Hepatic stellate cell (primary cell): ENCODE data around the gene CAMK1G.
A peak's percentile ranks its signal among the peaks of the same experiment; 100 is the strongest.

Experiments used
- DNase-seq: peaks from one replicate; pipeline ENCODE4 v3.0.0; 2011; ENCODE audit warnings: low spot score

Gene CAMK1G

DNA sequence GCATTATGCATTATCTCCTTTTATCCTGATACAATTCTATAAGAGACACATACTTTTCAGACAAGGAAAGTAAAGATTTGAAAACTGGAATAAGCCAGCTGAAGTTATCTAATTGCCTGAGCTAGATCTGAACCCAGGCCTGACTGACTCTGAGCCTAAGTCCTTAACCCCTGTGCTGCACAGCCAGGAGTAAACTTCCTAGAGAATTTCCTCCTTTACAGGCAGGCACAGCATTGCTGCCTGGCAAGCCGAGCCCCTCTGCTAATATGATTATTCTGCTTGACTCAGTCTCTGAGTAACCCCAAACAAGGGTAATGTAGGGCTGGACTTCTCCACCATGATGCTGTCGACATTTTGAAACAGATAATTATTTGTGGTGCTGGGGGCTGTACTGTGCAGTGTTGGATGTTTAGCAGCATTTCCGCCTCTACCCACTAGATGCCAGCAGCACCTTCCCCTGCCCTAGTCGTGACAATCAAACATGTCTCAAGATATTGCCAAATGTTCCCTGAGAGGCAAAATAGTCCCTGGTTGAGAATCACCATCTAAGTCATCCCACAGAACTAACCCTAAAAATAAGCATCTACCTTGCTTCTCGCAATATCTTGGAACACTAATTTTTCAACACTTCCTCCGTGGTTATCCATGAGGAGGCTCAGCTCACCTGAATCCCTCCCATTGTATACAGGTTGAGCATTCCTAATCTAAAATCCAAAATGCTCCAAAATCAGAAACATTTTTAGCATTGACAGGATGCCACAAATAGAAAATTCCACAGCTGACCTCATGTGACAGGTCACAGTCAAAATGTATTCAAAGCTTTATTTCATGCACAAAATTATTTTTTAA, 18.5 kb downstream of the CAMK1G start:
- peak; percentile 56 for DNase-seq

DNA sequence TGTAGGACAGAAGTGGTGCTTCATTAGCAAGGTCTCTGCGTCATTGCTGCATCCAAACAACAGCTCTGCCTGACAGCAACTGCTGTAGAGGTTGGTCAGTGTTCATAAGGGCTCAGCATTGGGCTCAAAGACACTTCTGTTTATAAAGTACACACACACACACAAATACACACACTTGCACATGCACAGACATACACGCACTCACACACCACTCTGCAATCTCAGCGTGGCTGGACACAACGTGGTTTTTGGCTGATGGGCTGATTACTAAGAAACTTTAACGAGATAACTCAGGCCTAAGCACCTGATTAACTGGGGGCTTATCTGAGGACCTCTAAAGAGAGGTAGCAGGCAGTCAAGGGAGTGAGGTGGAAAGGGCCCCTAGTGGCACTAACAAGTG, 20.4 kb downstream of the CAMK1G start:
- DNase-seq = no peak

DNA sequence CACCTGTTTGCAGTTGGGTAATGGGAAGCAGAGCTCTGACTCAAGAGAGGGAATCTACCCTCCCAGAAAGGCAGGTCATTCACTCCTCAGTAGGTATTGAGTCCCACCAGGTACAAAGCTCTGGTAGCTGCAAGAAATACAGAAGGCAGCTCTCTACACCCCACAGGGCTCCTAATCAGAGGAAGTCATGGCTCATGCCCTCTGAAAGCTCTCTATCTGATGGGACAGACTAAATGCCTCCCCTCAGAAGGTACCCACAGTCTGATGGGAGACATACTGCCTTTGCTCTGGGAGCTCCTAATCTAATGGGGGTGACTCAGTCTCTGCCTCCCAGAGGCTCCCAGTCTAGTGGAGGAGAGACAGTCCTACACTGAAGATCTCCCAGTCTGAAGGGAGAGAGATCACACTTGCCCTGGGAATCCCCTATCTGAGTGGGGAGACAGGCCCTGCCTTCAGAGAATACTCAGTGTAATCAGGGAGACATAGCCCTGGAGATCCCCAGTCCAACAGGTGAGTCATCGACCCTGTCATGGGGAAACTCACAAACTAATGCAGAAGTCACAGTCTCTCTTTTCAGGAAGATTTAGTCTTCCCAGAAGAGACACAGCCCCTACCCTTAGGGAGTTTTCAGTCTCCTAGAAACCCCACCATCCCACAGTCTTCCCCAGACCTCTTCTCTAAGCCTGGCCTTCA, 23.7 kb downstream of the CAMK1G start:
- DNase-seq = no peak

DNA sequence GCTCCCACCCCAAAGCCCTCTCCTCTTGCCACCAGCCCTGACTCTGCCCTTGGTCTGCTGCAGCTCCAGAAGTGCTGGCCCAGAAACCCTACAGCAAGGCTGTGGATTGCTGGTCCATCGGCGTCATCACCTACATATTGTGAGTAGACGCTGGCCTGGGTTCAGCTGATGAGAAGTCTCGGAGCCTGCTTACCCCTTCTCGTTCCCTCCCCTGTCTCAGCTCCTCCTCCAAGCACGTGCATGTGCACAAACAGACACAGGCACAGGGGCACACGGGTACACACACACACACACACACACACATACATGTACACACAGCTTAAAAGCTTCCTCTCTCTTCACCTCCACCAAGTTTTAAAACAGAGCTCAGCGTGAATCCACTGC, 24.3 kb downstream of the CAMK1G start:
- DNase-seq = no peak

DNA sequence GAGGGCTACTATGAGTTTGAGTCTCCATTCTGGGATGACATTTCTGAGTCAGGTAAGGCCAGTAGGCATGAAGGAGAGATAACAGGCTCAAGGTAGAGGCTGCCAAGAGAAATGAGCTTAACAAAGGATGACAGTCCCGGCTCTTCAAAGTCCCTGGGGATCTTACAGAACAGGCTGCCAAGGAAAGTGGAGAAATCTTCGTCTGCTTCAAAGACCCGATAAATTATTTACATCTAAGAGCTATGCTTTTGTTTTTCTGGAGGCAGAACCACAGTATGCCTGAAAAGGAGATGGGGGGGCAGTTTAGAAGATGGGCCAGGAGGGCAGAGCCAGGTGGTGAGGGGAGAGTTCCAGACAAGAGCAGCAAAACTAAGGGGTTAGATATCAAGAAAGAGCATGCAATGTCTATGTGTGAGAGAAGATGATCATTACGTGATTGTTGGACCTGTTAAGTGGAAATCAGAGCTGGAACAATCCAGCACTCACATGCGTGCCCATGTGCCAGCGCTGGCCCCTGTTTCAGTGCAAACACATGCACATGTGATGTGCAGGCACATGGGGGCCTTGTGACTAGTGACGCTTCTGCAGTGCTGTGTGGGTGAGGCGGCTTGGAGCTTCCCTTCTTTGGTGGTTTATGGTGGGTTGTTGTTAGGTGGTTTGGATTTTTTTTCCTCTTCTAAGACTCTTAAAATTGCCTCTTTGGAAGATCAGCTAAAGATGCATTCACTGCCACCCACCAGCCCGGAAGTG, 25.7 kb downstream of the CAMK1G start:
- DNase-seq = no peak

DNA sequence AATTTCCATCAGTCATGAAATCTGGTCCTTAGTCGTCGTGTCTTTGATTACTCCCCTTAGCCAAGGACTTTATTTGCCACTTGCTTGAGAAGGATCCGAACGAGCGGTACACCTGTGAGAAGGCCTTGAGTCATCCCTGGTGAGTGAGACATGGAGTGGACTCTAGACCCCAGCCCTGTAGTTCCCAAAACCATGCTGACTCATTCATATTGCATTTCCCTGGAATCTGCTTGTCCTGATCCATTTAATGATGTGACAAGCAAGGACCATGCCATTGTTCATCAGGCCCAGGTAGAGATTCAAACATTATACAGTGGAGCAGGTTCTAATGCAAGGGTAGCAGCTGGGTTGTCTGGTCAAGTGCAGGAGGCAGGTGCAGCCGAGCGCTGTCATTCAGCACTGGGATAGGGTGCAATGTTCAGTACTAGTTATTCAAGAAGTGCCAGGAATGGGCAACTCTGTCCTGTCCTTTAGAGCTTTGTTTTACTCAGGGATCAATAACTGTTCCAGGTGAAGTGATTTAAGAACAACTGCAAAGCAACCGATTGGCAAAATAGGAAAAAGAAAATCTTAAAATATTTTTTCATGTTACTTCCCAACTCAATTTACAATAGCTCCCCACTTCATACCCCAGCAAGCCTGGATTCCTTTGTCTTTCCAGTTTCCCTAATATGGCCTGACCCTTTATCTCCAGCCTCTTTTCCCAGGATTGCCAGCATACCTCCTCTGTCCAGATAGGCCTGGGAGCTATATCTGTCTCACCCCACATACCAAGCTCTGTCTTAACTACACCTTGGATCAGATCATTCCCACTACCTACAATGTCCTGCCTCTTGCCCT, 26.5 kb downstream of the CAMK1G start:
- DNase-seq = no peak

DNA sequence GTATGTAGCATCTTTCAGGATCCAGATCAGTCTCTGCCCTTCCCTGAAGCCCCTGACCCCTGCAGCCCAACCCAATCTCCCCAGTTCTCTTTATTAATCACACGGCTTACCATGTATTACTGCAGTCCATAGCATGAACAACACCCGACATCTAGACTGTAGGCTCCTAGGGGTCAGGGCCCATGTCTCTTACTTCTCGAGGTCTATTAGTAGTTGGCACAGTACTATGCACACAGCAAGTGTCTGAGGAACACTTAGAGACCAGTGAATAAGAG, 27.1 kb downstream of the CAMK1G start:
- DNase-seq = no peak

DNA sequence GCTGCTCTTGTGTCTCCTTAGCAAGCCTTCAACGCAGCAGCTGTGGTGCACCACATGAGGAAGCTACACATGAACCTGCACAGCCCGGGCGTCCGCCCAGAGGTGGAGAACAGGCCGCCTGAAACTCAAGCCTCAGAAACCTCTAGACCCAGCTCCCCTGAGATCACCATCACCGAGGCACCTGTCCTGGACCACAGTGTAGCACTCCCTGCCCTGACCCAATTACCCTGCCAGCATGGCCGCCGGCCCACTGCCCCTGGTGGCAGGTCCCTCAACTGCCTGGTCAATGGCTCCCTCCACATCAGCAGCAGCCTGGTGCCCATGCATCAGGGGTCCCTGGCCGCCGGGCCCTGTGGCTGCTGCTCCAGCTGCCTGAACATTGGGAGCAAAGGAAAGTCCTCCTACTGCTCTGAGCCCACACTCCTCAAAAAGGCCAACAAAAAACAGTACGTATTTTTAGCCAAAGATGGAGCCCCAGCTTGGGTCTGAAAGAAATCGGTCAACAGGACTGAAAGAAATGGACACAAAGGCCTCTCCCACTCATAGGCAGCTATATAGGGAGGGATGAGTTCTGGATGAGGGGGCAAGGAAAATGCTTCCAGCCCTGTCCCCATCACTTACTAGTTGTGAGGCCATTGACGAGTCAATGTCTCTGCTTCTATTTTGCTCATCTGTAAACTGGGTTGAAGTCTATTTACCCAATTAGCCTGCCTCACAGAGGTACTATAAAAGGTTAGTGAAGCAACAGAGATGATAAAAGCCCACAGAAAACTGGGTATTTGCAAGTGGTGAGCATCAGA, 28.5 kb downstream of the CAMK1G start:
- no peak for DNase-seq

DNA sequence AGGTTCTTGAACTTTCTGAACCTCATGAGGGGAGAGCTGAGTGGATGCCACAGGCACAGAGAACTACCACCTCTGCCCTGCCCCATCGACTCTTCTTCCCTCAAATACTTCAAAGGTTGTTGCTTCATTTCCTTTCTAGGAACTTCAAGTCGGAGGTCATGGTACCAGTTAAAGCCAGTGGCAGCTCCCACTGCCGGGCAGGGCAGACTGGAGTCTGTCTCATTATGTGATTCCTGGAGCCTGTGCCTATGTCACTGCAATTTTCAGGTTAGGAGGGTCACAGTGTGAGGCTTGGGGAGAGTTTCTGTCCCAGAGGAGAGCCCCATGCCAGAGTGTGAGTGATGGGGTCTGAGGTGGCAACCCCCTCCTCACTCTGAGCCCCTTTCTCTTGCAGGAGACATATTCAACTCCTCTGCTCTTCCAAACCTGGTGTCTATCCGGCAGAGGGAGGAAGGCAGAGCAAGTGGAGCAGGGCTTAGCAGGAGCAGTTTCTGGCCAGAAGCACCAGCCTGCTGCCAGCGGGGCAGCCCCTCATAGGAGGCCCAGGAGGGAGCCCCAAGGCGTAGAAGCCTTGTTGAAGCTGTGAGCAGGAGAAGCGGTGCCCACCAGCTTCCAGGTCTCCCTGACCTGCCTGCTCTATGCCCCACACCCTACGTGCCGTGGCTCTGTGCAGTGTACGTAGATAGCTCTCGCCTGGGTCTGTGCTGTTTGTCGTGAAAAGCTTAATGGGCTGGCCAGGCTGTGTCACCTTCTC, 29.3 kb downstream of the CAMK1G start:
- no peak for DNase-seq

DNA sequence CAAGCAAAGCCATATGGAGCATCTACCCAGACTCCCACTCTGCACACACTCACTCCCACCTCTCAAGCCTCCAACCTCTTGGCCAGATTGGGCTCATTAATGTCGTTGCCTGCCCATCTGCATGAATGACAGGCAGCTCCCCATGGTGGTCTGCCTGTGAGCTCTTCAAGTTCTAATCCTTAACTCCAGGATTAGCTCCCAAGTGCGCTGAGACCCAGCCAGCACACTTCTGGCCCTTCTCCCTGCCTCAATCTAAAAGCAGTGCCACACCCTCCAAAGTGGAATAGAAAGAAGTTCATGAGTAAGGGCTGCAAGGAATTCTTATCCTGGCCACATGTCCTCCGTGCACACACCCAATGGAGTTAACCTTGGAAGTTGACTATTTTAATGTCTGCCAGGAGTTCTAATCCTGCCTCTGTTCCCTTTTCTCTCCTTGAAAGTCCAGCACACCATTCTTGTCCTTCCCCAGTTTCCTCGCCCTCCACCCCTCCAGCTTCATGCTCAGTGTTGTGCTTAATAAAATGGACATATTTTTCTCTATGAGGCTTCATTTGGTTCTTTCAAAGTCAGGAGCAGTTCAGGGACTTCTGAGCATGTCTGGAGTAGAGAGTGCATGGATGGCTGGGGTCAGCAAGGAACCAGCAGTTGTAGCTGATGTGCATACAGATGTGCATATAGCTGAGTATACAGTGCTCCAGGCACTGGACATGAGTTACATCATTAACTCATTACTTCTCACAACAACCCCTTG, 30.1 kb downstream of the CAMK1G start:
- DNase-seq = no peak

DNA sequence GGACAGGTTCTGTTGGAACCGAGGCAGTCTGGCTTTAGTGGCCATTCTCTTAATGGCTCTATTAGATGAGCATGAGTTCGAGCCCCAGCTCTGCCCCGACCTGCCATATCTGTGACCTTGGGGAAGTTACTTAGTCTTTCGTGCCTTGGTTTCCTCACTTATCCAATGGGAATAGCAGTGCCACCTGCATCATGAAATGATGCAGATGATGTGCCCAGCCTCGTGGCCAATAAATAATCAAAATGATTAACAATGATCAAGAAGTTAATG, 30.6 kb downstream of the CAMK1G start:
- no peak for DNase-seq

DNA sequence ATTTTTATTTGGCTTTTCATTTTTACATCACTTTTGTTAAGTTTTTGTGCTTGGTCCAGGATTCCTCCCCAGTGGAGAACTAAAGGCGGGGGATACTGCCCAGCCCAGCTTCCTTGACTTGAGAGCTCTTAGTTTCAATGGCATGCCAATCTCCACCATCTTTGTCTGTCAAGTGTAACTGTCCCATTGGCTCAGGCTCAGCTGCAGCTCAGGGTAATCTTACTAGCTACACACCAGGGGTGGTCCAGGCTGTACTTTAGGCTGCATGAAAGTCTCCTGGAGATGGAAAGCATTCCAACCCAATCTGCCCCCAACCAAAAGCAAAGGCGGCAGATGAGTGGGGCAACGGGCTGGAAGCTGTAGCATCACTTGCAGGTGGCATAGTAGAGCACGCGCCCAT, 31.4 kb downstream of the CAMK1G start:
- no peak for DNase-seq

DNA sequence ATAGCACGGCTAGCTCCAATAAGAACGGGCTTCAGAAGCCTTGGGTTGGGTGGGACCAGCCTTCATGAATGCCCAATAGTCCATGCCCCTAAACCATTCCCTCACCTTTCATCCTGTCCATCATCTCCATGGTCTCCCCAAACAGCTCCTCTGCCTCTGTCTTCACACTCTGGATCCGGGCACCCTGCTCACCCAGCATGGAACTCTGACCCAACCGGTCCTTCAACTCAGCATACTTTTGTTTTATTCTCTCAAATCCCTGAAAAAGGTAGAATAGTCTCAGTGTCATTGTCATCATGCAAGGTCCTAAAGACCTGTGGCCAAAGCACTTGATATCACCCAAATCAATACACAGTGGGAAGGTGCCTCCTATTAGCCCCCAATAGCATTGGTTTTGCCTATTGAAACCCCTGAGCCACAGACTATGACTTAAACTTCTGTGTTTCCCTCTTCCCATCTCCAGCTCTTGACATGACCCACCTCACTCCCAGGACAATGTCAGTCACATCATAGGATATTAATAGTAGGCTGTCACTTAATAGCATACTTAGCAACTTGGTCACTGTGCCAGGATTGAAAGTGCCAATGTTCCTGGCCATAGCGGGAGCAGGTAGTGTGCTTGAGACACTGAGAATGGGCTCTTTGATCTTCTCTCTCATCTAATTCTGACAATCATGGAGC, 33.0 kb downstream of the CAMK1G start:
- DNase-seq = no peak

DNA sequence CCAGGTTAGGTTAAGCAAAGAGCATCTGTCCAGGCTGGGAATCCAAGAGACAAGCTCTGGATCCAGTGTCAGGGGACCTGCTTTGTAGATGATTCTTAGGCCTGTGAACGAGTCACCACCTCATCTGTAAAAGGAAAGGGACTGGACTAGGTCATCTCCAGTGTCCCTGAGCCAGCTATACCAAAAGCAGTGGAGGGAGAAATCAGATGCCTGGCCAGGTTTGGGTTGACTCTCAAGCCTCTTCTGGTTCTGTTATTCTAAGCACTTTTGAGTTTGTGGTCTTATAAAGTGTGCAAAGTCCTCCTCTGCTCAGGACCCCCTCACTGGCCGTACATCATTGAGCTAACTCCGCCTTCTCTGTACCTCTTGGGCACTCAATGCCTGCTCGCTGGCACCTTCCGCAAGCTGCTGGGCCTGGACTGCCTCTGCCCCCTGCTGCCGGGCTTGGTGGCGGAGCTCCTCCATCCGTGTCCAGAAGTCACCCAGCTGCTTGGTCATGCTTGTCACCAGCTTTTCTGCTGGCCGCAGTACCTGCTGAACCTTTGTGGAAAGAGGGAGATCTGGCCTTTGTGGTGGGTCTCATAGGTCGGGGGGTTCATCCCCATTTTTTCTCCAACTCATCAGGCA, 33.6 kb downstream of the CAMK1G start:
- DNase-seq = no peak

DNA sequence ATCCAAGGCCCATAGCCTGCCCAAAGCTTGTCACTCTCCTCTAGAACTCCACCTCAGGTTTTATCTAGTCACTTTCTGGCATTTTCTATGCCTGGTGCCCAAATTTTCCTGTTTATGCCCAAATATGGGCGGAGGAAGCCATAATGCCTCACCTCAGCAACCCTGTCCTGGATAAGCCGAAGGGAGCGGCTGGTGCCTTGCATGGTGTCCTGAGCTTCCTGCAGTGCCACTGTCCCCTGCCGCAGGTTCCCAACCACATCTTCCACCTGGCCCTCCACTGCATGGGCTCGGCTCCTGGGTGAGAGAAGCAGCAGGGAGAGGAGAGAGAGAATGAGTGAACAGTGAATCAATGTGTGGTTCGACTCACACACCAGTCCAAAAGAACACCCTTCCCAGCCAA, 34.2 kb downstream of the CAMK1G start:
- no peak for DNase-seq

DNA sequence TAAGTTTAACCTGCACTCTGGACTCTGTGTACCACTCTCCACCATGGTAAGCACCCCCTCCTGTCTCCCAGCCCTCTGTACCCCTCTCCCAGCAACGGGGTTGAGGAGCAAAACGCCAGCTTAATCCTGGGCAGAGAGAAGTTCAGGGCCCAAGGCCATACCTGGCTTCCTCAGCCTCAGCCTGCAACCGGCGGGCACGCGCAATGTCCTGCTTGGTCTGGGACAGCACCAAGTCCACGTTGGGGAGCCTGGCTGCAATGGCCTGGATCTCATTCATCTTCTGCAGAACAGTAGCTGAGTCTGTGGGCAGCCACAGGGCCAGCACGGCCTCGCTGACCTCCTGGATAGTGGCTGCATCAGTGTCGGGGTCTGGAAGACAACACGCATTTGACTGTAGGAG, 34.8 kb downstream of the CAMK1G start:
- DNase-seq = no peak

DNA sequence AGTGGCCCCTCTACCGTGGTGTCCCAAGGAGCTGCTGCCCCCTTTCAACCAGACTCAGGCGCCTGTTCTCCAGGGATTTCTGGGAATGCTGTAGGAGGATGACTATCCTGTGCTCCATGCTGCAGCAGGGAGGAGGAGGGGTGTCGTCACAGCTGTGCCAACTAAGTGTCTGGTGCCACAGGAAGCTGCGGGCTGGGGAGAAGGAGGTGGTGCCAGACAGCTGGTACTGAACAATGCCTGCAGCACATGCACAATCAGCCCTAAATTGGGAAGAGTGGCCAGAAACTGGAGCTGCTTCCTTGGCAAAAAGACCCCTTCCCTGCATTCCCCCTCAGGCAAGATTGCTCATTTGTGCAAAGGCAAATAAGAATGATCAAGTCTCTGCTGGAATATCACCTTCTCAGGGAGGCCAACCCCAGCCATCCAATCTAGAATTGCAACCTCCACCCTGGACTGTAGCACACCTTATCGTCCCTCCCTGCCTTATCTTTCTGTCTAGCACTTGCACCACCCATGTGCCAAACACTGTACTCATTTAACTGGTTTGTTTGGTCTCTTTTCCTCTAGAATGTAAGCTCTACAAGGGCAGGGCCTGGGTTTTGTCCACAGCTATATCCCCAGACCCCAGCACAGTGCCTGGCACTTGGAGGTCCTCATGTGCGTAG, 35.4 kb downstream of the CAMK1G start:
- DNase-seq = peak; percentile 42

DNA sequence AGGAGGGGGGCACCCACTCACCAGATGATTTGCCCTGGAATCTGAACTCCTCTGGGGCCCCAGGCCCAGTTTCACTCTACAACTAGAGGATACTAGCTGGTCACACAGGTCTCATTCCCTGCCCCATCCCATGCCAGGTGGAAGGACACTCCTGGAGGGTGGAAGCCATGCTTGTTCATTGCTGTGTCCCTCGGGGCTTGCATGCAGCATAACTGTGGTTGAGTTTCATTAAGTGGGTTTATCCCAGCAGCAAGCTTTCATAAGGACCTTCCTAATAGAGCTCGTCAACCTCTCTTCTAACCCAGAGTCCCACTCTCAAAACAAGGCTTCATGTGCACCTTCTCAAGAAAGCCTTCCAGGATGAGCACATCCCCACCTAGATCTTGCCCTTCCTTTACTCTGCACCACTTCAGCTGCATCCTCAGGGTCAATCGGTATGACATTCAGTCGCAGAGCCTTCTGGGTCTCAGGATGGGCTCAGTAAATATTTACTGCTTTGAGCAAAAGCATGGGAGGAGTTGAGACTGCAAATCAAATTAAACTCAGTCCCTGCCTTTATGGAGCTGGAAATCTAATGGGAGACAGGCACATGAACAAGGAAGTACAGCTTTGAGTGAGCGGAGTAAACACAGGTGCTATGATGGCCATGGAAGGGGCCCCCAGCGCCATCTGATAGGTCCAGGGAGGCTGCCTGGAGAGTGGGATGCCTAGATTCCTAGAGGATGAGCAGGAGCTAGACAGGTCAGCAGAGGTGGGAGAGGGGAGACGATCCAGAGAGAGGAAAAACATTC, 36.4 kb downstream of the CAMK1G start:
- DNase-seq = no peak
